ENCODE measurements around the gene FAAP20.

FAAP20 gene

DNA sequence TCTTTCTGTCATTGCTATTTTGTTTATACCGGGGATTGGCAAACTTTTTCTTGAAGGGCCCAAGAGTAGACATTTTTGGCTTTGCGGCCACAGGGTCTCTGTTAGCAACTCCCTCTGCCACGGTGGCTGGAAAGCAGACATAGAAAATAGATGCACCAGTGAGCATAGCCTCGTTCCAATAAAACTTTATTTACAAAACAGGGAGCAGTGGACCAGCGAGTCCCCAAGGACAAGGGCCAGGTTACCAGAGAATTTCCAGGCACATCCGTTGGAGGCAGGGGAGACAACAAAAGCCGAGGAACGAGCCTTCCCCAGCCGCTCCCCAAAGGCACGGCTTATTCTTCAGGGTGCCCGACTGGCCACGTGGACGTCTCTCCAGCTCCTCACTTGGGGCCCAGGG is 26.5 kb downstream of the FAAP20 start:
- H3K9ac ChIP-seq (ENCODE audit: low read depth, low read length), result no peak overlapping the region
- no peaks in the 10 kb centered on the region for H3K36me3 ChIP-seq (ENCODE audit: insufficient read depth, low read length)
- ATAC-seq (ENCODE audit: insufficient read depth, low read depth), result no peak

DNA sequence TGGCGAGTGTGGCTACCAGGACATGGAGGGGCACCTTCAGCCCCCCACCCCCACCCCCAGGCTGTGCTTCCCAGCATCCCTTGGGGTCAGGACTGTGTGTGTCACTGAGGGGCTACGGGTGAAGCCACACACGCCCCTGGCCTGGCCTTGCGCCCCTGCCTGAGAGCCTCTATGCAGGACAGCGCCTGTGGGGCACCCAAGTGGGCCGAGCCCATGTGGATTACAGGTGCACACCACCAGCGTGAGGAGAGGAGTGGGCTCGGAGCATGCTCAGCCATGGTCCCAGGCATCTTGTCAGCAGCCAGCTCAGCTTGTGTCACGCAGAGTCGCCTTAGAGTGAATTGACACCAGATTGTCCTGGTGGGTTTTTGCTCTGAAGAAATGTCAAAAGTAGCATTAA is 27.9 kb downstream of the FAAP20 start:
- TF ChIP-seq, protein P1, sequence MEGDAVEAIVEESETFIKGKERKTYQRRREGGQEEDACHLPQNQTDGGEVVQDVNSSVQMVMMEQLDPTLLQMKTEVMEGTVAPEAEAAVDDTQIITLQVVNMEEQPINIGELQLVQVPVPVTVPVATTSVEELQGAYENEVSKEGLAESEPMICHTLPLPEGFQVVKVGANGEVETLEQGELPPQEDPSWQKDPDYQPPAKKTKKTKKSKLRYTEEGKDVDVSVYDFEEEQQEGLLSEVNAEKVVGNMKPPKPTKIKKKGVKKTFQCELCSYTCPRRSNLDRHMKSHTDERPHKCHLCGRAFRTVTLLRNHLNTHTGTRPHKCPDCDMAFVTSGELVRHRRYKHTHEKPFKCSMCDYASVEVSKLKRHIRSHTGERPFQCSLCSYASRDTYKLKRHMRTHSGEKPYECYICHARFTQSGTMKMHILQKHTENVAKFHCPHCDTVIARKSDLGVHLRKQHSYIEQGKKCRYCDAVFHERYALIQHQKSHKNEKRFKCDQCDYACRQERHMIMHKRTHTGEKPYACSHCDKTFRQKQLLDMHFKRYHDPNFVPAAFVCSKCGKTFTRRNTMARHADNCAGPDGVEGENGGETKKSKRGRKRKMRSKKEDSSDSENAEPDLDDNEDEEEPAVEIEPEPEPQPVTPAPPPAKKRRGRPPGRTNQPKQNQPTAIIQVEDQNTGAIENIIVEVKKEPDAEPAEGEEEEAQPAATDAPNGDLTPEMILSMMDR (IDR thresholded peaks at IDR 0.05; ENCODE audit: borderline replicate concordance, extremely low read depth, low read length, poor library complexity, severe bottlenecking), result no peak
- no peak for TF ChIP-seq EZH2 (IDR thresholded peaks at IDR 0.05; ENCODE audit: borderline replicate concordance, low read depth, low read length, severe bottlenecking)
- H3K27me3 ChIP-seq (ENCODE audit: insufficient read depth, low read length, poor library complexity), result no peaks in the 10 kb centered on the region
- H3K9me3 ChIP-seq (ENCODE audit: insufficient read depth, low read length, severe bottlenecking), result no peaks in the 10 kb centered on the region
- no peak overlapping the region for H3K4me3 ChIP-seq (ENCODE audit: low read depth in 1 of 2, low read length in 2 of 2)
- no peak overlapping the region for H2AFZ ChIP-seq (ENCODE audit: low read depth, low read length)
- no peak for DNase-seq
- H3K4me1 ChIP-seq (ENCODE audit: insufficient read depth, low read length), result no peaks in the 10 kb centered on the region
- no peak overlapping the region for H3K27ac ChIP-seq (ENCODE audit: low read length)
- no peak overlapping the region for H3K9ac ChIP-seq (ENCODE audit: low read depth, low read length)
- ATAC-seq (ENCODE audit: insufficient read depth, low read depth), result no peak
- no peaks in the 10 kb centered on the region for H3K36me3 ChIP-seq (ENCODE audit: insufficient read depth, low read length)
- no peaks in the 10 kb centered on the region for H3K79me2 ChIP-seq (ENCODE audit: insufficient read depth, low read length)
- no peak overlapping the region for H3K4me2 ChIP-seq (ENCODE audit: insufficient read depth, low read length)
- no peaks in the 10 kb centered on the region for H4K20me1 ChIP-seq (ENCODE audit: insufficient read depth, low read length)

More for the DNA sequence above, 26.5 kb downstream of the FAAP20 start:
- no peak for TF ChIP-seq EZH2 (IDR thresholded peaks at IDR 0.05; ENCODE audit: borderline replicate concordance, low read depth, low read length, severe bottlenecking)
- TF ChIP-seq, protein P1 (IDR thresholded peaks at IDR 0.05; ENCODE audit: borderline replicate concordance, extremely low read depth, low read length, poor library complexity, severe bottlenecking), result no peak
- H2AFZ ChIP-seq (ENCODE audit: low read depth, low read length), result no peak overlapping the region
- H3K4me3 ChIP-seq (ENCODE audit: low read depth in 1 of 2, low read length in 2 of 2), result no peak overlapping the region
- H4K20me1 ChIP-seq (ENCODE audit: insufficient read depth, low read length), result no peaks in the 10 kb centered on the region
- H3K4me1 ChIP-seq (ENCODE audit: insufficient read depth, low read length), result no peaks in the 10 kb centered on the region
- H3K27me3 ChIP-seq (ENCODE audit: insufficient read depth, low read length, poor library complexity), result no peaks in the 10 kb centered on the region
- H3K79me2 ChIP-seq (ENCODE audit: insufficient read depth, low read length), result no peaks in the 10 kb centered on the region
- no peak overlapping the region for H3K4me2 ChIP-seq (ENCODE audit: insufficient read depth, low read length)
- no peaks in the 10 kb centered on the region for H3K9me3 ChIP-seq (ENCODE audit: insufficient read depth, low read length, severe bottlenecking)
- DNase-seq, result no peak
- H3K27ac ChIP-seq (ENCODE audit: low read length), result no peak overlapping the region

DNA sequence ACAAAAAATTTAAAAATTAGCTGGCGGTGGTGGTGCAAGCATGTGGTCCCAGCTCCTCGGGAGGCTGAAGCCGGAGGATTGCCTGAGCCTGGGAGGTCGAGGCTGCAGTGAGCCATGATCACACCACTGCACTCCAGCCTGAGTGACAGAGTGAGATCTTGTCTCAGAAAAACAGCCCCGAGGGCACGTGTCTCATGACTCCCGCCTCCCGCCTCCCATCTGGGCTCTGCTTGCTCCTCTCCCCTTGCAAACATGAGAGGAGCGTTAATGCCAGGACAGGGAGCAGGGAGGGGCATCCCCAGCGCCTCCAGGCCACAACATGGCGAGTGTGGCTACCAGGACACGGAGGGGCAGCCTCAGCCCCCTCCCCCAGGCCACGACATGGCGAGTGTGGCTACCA is 28.3 kb downstream of the FAAP20 start:
- ATAC-seq (ENCODE audit: insufficient read depth, low read depth) (no peak), DNase-seq (no peak)
- TF ChIP-seq, protein P1 (IDR thresholded peaks at IDR 0.05; ENCODE audit: borderline replicate concordance, extremely low read depth, low read length, poor library complexity, severe bottlenecking), result no peak
- TF ChIP-seq EZH2 (IDR thresholded peaks at IDR 0.05; ENCODE audit: borderline replicate concordance, low read depth, low read length, severe bottlenecking), result no peak
- H3K9ac ChIP-seq (ENCODE audit: low read depth, low read length), result no peak overlapping the region
- H3K79me2 ChIP-seq (ENCODE audit: insufficient read depth, low read length), result no peaks in the 10 kb centered on the region
- no peaks in the 10 kb centered on the region for H3K36me3 ChIP-seq (ENCODE audit: insufficient read depth, low read length)
- no peak overlapping the region for H3K4me2 ChIP-seq (ENCODE audit: insufficient read depth, low read length)
- no peak overlapping the region for H2AFZ ChIP-seq (ENCODE audit: low read depth, low read length)
- no peaks in the 10 kb centered on the region for H4K20me1 ChIP-seq (ENCODE audit: insufficient read depth, low read length)
- no peak overlapping the region for H3K4me3 ChIP-seq (ENCODE audit: low read depth in 1 of 2, low read length in 2 of 2)
- H3K27me3 ChIP-seq (ENCODE audit: insufficient read depth, low read length, poor library complexity), result no peaks in the 10 kb centered on the region
- H3K4me1 ChIP-seq (ENCODE audit: insufficient read depth, low read length), result no peaks in the 10 kb centered on the region
- H3K27ac ChIP-seq (ENCODE audit: low read length), result no peak overlapping the region
- no peaks in the 10 kb centered on the region for H3K9me3 ChIP-seq (ENCODE audit: insufficient read depth, low read length, severe bottlenecking)

DNA sequence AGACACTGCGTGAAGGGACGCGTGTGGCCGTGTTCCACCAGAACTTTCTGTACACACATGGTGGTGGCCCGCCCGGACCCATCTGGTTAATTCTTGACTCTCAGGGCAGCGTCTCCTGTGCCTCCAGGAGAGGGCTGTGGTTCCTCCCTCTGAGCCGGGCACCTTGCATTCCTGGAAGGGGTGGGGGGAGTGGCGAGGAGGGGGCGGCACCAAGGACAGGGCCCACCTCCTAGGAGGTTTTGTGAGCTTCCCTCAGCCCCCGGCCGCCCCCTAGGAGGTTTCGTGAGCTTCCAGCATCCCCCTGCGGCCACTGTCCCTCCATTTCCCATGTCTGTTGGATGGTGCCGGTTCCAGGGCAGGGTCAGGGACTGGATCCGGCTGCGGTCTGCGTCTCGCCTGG is 28.9 kb downstream of the FAAP20 start:
- Histone ChIP-seq H3K4me1 (ENCODE audit: insufficient read depth, low read length) (no peaks in the 10 kb centered on the region), H3K9ac (ENCODE audit: low read depth, low read length) (no peak overlapping the region), H3K4me3 (ENCODE audit: low read depth in 1 of 2, low read length in 2 of 2) (no peak overlapping the region), H3K79me2 (ENCODE audit: insufficient read depth, low read length) (no peaks in the 10 kb centered on the region), H3K9me3 (ENCODE audit: insufficient read depth, low read length, severe bottlenecking) (no peaks in the 10 kb centered on the region), H4K20me1 (ENCODE audit: insufficient read depth, low read length) (no peaks in the 10 kb centered on the region), H3K4me2 (ENCODE audit: insufficient read depth, low read length) (no peak overlapping the region), H2AFZ (ENCODE audit: low read depth, low read length) (no peak overlapping the region), H3K27me3 (ENCODE audit: insufficient read depth, low read length, poor library complexity) (no peaks in the 10 kb centered on the region), H3K36me3 (ENCODE audit: insufficient read depth, low read length) (no peaks in the 10 kb centered on the region), H3K27ac (ENCODE audit: low read length) (no peak overlapping the region)
- TF ChIP-seq EZH2 (IDR thresholded peaks at IDR 0.05; ENCODE audit: borderline replicate concordance, low read depth, low read length, severe bottlenecking), result no peak
- DNase-seq (no peak), ATAC-seq (ENCODE audit: insufficient read depth, low read depth) (no peak)

Measured in DND-41 (cell line).